Ovary (tissue), 9 donors: ENCODE results near the gene MEGF10. TPM values are rescaled to one million over a fixed set of nuclear protein-coding genes. Genes with fewer than 3 reads are reported as not detected.

Experiments used
- DNase-seq, 5 donors: peaks; one replicate each; pipeline ENCODE4 v3.0.0-alpha.2; 2019 to 2020
- H3K27ac ChIP-seq, 2 donors: fragments of 200-600 bp; one replicate each; pipeline versions ENCODE4 v1.5.1 to v1.8.0; 2019 to 2022
- H3K27me3 ChIP-seq: fragments of 200-600 bp; one replicate; pipeline ENCODE4 v1.8.0; 2022
- H3K36me3 ChIP-seq: fragments of 200-600 bp; sonication (generic); one replicate; pipeline ENCODE4 v1.5.1; 2019
- H3K4me1 ChIP-seq: one replicate; pipeline ENCODE4 v1.8.1; 2013; ENCODE audit warnings: mild to moderate bottlenecking, moderate library complexity; ENCODE audit not compliant: insufficient read depth
- H3K4me3 ChIP-seq: fragments of 200-600 bp; sonication (generic); one replicate; pipeline ENCODE4 v1.5.1; 2017
- H3K9me3 ChIP-seq, 2 donors: fragments of 200-600 bp in 1 of 2; sonication (generic) in 1 of 2; one replicate each; pipeline versions ENCODE4 v1.5.1 to v1.8.1; 2013 to 2019; ENCODE audit warnings: mild to moderate bottlenecking in 1 of 2, moderate library complexity in 1 of 2
- CTCF ChIP-seq, 3 donors: fragments of 450-650 bp in 2 of 3; fragments of 200-600 bp in 1 of 3; IDR thresholded peaks; one replicate each; pipeline versions ENCODE4 v1.5.1 to v1.8.0; 2016 to 2022; ENCODE audit warnings: antibody characterized with exemption in 3 of 3, mild to moderate bottlenecking in 1 of 3
- EP300 ChIP-seq: sonication (generic); formaldehyde crosslinking; IDR thresholded peaks from one replicate; pipeline ENCODE4 v1.6.1; 2017; ENCODE audit warnings: antibody characterized with exemption
- POLR2A ChIP-seq: fragments of 450-650 bp; IDR thresholded peaks from one replicate; pipeline ENCODE4 v1.6.1; 2017; ENCODE audit warnings: antibody characterized with exemption, mild to moderate bottlenecking, moderate library complexity
- WGBS, 3 donors: extraction: QIAGEN DNeasy Blood & Tissue Kit in 1 of 3; methylation state at CpG; one replicate each; pipeline versions ENCODE4 v1.1.5 to v1.1.7; 2013 to 2017; 5-methylcytosine and 5-hydroxymethylcytosine counted together
- intact Hi-C, 4 donors: fragments of 100-400 bp; cut with DNase I; formaldehyde crosslinking; loops; one replicate each; pipeline versions ENCODE4 v1.11.0 to v1.15.1; 2022 to 2023
- polyA plus RNA-seq, 2 donors: library from polyadenylated mRNA; stranded (reverse); fragments of 200-250 nt in 1 of 2; fragments of 350-450 nt in 1 of 2; fragmentation: Illumina TruSeq in 1 of 2; extraction: RNeasy Lipid Tissue Mini Kit (QIAGEN cat#74804) in 1 of 2; gene quantifications; one replicate each; pipeline ENCODE4 v1.2.3, GENCODE V29; 2013 to 2014
- total RNA-seq, 7 donors: library from RNA; depleted of rRNA in 2 of 7; stranded (reverse); fragments of >200 nt in 2 of 7; fragmentation: NEBNext Ultra II Directional in 3 of 7; extraction: Animal tissue kit (Norgen Biotek cat#: 25700) in 3 of 7; gene quantifications; one replicate each; pipeline versions ENCODE4 v1.1.0 to v1.2.4, GENCODE V29; 2016 to 2023
- donor health status: DM: no; HTN: no; CAD: no; lungs with moderate emphysema.
- donor health status: DM: no; HTN: no; CAD: no.
- donor health status: Bipolar disorder and iron deficiency.
- donor health status: DM: yes; HTN: yes; CAD: no.
- donor health status: DM: no; HTN: no; CAD: no.
- donor health status: DM: yes; HTN: yes; CAD: no.

MEGF10 gene
- total and polyA plus RNA-seq, 9 donors: 0.10 to 1.2 (median 0.51) TPM; not detected in 1

- Histone ChIP-seq H3K4me1 (no peaks in the 10 kb centered on the region), H3K27ac (no peak overlapping the region), H3K9me3 (no peaks in the 10 kb centered on the region), H3K27me3 (no peaks in the 10 kb centered on the region), H3K36me3 (no peaks in the 10 kb centered on the region), H3K4me3 (no peak overlapping the region)
- intact Hi-C loops: no loop called here
- DNase-seq: no peak
- WGBS, 3 donors: 79 to 83% (median 83%) methylated on average over 1 of the region's 1 CpG
- TF ChIP-seq CTCF (IDR thresholded peaks at IDR 0.05): no peak
- TF ChIP-seq EP300: no peak
These were observed 68.1 kb downstream of the MEGF10 start for GRCh38 chr5:127358740-127359139.

GRCh38 chr5:127359502-127359901 lies 68.9 kb downstream of the MEGF10 start:
- H3K9me3 ChIP-seq: no peaks in the 10 kb centered on the region
- no peak for DNase-seq
- no peak for TF ChIP-seq EP300
- TF ChIP-seq POLR2A: no peak
- no peak for TF ChIP-seq CTCF (IDR thresholded peaks at IDR 0.05)
- no peaks in the 10 kb centered on the region for H3K36me3 ChIP-seq
- 94 to 96% (median 95%) methylated on average over 2 of the region's 2 CpGs for WGBS, 3 donors
- H3K4me3 ChIP-seq: no peak overlapping the region
- H3K27ac ChIP-seq: no peak overlapping the region
- intact Hi-C loops: no loop called here
- no peaks in the 10 kb centered on the region for H3K27me3 ChIP-seq
- no peaks in the 10 kb centered on the region for H3K4me1 ChIP-seq

DNA sequence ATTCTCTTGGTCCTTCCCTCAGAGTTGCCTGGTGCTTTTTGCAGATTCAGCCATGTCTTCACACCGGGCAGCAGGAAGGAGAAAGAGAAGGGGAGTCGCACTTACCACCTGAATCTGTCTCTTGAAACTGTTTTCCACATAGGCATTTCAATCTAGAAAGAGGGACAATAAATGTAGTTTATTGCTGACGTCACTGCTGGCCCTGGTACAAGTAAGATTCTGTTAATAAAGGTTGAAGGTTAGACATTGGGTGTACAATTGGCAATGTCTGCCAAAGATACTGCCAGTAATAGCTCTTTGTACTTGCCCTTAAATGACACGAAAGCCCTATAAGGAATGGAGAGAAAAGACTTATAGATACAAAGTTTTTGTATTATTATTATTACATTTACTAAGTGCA lies 72.8 kb downstream of the MEGF10 start:
- WGBS, 3 donors: 90 to 92% (median 91%) methylated on average over 4 of the region's 4 CpGs
- TF ChIP-seq EP300 (no peak), CTCF (IDR thresholded peaks at IDR 0.05) (no peak), POLR2A (no peak)
- intact Hi-C loops: no loop called here
- H3K27me3 ChIP-seq: no peaks in the 10 kb centered on the region
- no peaks in the 10 kb centered on the region for H3K9me3 ChIP-seq
- no peak overlapping the region for H3K4me3 ChIP-seq
- H3K27ac ChIP-seq: no peak overlapping the region
- DNase-seq: no peak
- H3K36me3 ChIP-seq: no peaks in the 10 kb centered on the region
- H3K4me1 ChIP-seq: no peaks in the 10 kb centered on the region

GRCh38 chr5:127367029-127367428 lies 76.4 kb downstream of the MEGF10 start:
- TF ChIP-seq EP300: no peak
- no peak for TF ChIP-seq CTCF (IDR thresholded peaks at IDR 0.05)
- TF ChIP-seq POLR2A: no peak
- H3K27me3 ChIP-seq: no peaks in the 10 kb centered on the region

More at GRCh38 chr5:127367029-127367428, 76.4 kb downstream of the MEGF10 start:
- no peak overlapping the region for H3K27ac ChIP-seq
- intact Hi-C loops: no loop called here
- no peak for DNase-seq
- no peaks in the 10 kb centered on the region for H3K4me1 ChIP-seq
- H3K9me3 ChIP-seq: no peaks in the 10 kb centered on the region
- H3K36me3 ChIP-seq: no peaks in the 10 kb centered on the region
- WGBS, 3 donors: 77 to 88% (median 78%) methylated on average over 1 of the region's 1 CpG
- H3K4me3 ChIP-seq: no peak overlapping the region
